NCI-H2081 treated with DMSO at 0.1 percent for 48 hours (cell line): ENCODE data around the gene PMEPA1.

Experiments
- DNase-seq: peaks from one replicate; lab custom pipeline; 2025; lab: John Stamatoyannopoulos, UW

Gene PMEPA1

GRCh38 chr20:57622579-57623381 lies 87.0 kb downstream of the PMEPA1 start:
- peak; percentile 27 for DNase-seq

GRCh38 chr20:57622201-57622570 lies 87.6 kb downstream of the PMEPA1 start:
- DNase-seq: no peak

DNA sequence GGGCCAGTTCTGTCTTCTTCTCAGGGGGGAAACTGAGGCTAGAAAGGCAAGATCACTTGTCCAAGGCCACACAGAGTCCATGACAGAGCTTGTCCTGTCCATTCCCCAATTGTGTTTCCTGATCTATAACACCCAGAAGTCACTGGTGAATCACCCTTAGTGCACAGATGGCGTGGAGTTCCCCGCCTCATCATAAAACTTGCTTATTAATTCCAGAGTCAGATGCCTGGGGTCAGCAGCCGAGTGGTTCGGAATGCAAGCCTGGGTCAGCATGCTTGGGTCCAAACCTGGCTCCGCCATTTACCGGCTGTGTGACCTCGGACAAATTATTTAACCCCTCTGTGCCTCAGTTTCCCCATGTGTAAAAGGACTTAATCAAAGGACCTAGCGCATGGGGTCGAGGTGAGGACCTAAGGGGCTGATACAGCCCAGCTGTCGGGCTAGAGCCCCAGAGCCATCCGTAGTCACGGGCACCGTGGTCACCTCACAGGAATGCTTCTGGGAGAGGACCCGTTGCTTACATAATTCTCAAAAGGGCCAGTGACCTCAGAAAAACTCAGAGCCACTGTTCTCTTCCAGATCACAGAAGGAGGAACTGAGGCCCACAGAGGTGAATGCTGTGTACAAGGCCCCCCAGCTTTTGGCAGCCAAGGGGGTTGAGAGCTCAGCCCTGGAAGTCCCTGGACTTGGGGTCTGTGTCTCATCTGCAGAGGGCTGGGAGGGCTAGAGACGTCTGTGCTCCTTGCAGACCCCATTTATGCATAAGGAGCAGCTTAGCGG lies 88.2 kb downstream of the PMEPA1 start:
- no peak for DNase-seq

- DNase-seq: no peak
Observed at GRCh38 chr20:57620999-57621398, 88.8 kb downstream of the PMEPA1 start.

GRCh38 chr20:57620274-57620990 lies 89.4 kb downstream of the PMEPA1 start, which contains the start of gene ZBP1:
Gene ZBP1, minus strand, starts transcription at chr20:57620426. Its CDS starts 131 bp downstream, at chr20:57620295.
- DNase-seq: no peak

GRCh38 chr20:57619051-57619831 lies 90.6 kb downstream of the PMEPA1 start:
- DNase-seq: no peak

GRCh38 chr20:57618764-57619050 lies 91.1 kb downstream of the PMEPA1 start:
- DNase-seq: no peak

DNA sequence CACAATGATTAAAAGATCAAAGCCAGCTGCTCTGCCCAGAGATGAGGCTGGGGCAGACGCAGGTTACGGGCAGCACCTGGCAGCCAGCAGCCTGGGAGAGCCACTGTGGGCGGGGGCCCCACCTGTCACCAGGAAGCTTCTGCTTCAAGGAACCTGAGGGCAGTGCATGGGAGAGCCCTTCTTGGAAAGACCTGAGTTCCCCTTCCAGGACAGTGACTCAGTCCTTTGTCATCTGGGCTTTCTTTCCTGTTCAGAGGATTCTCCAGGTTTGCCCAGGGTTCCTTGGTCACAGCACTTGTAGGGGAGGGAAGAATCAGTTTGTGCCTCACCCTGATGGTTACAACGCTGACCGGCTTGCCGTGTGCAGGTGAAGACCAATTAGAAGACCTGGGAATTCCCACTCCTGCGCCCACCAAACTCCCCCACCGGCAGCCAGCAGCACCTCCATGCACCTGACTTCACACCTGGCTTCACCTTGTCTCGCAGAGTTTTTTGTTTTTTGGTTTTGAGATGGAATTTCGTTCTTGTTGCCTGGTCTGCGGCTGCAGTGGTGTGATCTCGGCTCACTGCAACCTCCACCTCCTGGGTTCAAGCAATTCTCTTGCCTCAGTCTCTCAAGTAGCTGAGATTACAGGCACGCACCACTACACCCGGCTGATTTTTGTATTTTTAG lies 91.6 kb downstream of the PMEPA1 start:
- no peak for DNase-seq

GRCh38 chr20:57617079-57617795 lies 92.6 kb downstream of the PMEPA1 start:
- DNase-seq: no peak

DNA sequence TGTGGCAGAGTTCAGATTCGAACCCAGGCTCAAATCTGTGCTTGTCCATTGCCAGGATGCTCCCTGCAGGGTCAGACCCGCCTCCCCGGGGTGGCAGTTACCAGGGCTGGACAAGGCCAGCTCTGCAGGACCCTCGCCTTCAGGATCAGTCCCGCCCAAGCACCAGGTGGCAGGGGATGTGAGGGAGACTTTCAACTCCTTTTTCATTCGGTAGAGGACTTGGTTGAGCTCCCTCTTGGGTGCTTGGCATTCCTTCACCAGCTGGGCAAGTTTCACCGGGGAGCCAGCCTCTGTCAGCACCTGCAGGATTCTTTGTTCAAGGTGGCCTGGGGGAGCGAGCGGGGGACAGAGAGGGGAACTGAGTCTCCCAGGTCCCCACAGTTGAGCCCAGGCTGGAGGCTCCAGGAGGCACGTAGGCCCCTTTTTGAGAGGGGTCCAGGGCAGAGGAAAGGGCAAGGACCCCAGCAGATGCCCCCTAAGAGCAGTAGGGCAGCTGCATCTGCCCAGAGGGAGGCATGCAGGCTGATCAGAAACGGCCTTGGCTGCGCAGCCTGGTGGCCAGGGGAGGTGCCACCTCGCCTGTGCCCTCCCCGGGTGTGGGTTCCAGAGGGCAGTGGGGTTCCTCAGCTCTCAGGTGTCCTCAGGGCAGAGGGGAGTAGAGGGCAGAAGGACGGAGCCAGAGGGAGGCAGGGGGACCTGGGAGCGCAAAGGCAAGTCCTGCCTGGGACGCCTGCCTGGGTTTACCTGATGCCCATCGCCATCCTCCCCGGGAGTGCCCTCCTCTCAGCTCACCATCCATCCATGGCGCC lies 93.5 kb downstream of the PMEPA1 start:
- DNase-seq: no peak

- no peak for DNase-seq
Observed at GRCh38 chr20:57615445-57615811, 94.4 kb downstream of the PMEPA1 start.

DNA sequence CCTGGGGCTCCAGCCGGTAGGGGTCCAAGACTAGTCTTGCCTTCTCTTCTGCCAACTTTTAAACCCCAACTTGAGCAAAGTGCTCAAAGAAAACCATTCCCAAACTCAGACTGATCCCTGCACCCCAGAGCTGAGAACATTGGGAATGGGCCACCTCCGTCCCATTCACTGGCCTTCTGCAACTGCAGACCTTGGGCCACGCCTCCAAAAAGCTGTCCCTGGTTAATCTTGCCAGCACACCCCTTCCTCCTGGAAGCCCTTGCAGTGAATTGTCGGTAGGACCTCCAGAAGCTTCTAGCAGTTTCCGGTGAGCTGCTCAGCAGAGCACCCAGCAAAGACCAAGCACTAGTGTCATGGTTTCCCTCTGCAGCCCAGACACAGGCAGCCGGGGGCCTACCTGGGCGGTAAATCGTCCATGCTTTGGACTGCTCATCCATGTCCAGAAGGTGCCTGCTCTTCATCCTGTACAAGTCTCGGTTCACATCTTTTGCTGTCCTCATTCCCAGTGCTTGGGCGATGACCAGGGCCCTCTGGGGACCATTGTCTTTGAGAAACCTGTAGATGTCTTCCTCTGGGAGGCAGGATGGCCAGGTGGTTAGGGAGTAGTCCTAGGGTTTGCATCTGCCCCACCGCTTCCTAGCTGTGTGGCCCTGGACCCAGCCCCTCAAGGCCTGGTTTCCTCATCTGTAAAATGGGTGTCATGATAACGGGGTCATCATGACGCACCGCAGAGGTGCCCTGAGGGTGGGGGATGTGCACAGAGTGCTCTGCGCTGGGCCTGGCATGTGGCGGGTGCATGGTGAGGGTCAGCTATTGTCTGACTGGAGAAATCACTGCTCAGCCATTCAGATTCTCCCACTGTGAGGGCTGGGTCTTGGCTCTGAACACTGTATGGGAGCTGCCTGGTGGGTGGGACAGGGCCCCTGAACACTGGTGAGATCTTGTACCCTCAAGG lies 95.0 kb downstream of the PMEPA1 start:
- DNase-seq: no peak

DNA sequence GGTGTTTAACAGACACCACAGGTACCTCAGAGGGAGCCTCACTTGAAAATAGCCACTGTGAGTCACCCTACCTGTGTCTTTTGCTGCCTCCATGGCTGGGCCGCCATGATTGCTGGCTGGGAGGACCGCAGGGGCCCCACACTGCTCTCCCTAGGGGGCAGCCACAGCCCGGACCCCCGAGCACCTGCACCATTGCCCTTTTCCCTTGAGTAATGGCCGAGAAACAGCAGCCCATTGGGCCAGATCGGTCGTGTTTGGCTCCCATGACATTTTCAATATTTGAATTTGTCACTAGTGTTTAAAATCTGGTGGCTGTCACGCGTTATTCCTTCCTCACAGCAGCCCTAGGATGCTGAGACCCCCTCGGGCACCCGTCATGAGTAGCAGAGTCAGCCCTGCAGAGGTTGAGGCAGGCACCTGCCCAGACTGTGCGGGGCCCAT lies 96.3 kb downstream of the PMEPA1 start:
- no peak for DNase-seq

DNA sequence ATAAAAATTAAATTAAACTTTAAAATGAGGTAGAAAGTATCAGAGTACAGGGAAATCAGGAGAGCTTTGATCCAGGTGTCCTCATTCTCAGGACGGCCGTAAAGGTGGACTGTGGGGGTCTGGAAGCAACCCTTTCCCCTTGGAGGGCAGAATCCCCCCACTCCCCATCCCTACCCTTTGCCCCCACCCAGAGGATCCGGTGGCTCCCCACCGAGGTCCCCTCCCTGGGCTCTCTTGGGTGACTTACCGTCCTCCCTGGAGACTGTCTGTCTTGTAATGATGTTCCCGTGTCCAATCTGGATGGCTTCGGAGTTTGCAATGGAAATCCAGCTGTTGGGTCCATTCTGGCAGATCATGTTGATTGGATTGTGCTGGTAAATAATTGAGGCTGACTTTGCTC lies 96.9 kb downstream of the PMEPA1 start:
- DNase-seq: no peak

- no peak for DNase-seq
Observed at GRCh38 chr20:57612436-57612835, 97.4 kb downstream of the PMEPA1 start.

GRCh38 chr20:57611586-57612311 lies 98.1 kb downstream of the PMEPA1 start:
- no peak for DNase-seq

DNA sequence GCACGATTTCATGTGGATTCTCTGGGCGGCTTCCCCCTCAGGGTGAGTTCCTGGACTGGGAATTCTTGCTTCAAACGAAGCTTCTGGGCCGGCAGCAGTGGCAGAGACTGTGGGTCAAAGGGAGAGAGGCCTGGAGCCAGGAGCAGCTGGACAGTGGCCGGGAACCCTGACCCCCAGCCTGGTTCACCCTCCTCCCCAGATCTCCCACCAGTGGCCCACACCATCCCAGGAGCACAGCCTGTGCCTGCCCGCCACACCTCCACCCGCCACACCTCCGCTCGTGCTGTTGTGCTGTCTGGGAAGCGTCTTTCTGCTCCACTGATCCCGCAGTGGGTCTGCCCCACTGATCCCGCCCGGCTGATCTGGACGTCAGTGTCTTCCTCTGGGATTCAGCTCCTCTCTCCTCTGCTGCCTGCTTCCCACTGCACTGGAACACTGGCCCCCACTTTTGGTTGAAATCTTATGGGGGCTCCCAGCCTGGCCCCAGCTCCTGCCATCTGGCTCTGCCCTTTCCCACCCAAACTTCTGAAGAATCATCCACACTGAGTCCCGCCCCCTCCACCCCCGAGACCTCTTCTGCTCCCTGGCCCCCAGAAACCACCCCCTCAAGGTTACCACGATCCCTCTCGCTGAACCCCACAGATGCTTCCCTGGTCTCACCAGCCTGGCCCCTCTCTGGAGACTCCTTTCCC lies 99.4 kb downstream of the PMEPA1 start:
- no peak for DNase-seq

- DNase-seq: no peak
Observed at GRCh38 chr20:57609842-57610167, 100.0 kb downstream of the PMEPA1 start.
